Skeletal muscle satellite cell (primary cell): ENCODE data around the gene IQGAP2.

Source experiments
- H3K27me3 ChIP-seq: 2 replicates; pipeline ENCODE4 v1.7.0; 2013; ENCODE audit warnings: low read length; ENCODE audit not compliant: control insufficient read depth, insufficient read depth
- H3K36me3 ChIP-seq: 2 replicates; pipeline ENCODE4 v1.7.0; 2013; ENCODE audit warnings: mild to moderate bottlenecking, control low read depth, low read length; ENCODE audit not compliant: insufficient read depth
- H3K4me1 ChIP-seq: 2 replicates; pipeline ENCODE4 v1.7.0; 2013; ENCODE audit warnings: low read length; ENCODE audit not compliant: control insufficient read depth, insufficient read depth
- H3K4me2 ChIP-seq: 2 replicates; pipeline ENCODE4 v1.7.0; 2013; ENCODE audit warnings: mild to moderate bottlenecking, low read length
- H3K4me3 ChIP-seq: 2 replicates; pipeline ENCODE4 v1.7.0; 2013; ENCODE audit warnings: low read length
- H3K9ac ChIP-seq: 2 replicates; pipeline ENCODE4 v1.7.0; 2013; ENCODE audit warnings: mild to moderate bottlenecking, low read depth, low read length, moderate library complexity
- H3K9me3 ChIP-seq: replicated peaks from 2 replicates; pipeline ENCODE4 v1.7.0; 2013; ENCODE audit warnings: mild to moderate bottlenecking, control low read depth, low read length

The IQGAP2 gene

GRCh38 chr5:76473661-76474060, 70.6 kb downstream of the IQGAP2 start:
- no peak overlapping the region for H3K4me2 ChIP-seq
- H3K9ac ChIP-seq, result no peak overlapping the region
- H3K4me1 ChIP-seq, result no peaks in the 10 kb centered on the region
- no peaks in the 10 kb centered on the region for H3K9me3 ChIP-seq
- H3K27me3 ChIP-seq, result peaks cover 6% of the 10 kb centered on the region
- no peak overlapping the region for H3K4me3 ChIP-seq
- H3K36me3 ChIP-seq, result no peaks in the 10 kb centered on the region

DNA sequence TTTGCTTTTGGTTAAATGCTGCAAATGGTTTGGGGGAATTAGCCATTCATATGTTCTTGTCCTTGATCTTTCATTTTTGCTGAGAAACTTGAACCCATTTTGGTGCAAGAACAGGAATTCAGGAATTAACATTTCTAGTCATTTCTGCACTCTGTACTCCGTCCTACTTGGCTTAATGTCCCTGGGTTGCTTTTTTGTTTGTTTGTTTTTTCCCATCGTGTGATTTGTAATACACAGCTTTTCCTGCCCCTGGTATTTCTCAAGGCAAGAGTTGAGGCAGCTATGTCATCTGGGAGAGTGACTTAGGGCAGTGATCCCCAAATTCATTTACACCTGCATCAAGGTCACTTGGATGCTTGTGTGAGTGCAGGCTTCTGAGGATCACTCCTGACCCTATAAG, 71.3 kb downstream of the IQGAP2 start:
- Histone ChIP-seq H3K4me1 (no peaks in the 10 kb centered on the region), H3K27me3 (peaks cover 6% of the 10 kb centered on the region), H3K4me2 (no peak overlapping the region), H3K4me3 (no peak overlapping the region), H3K9ac (no peak overlapping the region), H3K9me3 (no peaks in the 10 kb centered on the region), H3K36me3 (no peaks in the 10 kb centered on the region)

DNA sequence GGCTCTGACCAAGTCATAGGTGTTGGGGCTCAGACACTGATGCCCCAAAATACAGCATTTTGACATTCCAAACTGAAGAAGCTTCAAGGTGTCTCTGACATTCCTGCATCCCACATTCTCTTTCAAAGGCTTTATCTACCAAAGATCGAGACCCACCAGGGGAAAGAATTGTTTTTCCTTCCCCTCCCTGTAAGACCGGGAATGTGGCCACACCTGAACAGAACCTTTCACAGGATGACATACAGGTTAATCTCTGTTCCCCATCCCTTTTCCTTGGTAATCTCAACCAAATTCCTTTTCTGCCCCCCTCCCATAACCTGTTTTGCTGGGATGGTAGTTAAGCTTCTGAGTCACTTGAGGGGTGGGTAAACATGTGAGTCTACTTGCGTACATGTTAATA, 72.3 kb downstream of the IQGAP2 start:
- no peak overlapping the region for H3K4me2 ChIP-seq
- H3K4me3 ChIP-seq, result no peak overlapping the region
- H3K9ac ChIP-seq, result no peak overlapping the region
- H3K36me3 ChIP-seq, result no peaks in the 10 kb centered on the region
- H3K27me3 ChIP-seq, result peaks cover 4% of the 10 kb centered on the region
- no peaks in the 10 kb centered on the region for H3K9me3 ChIP-seq
- no peaks in the 10 kb centered on the region for H3K4me1 ChIP-seq

DNA sequence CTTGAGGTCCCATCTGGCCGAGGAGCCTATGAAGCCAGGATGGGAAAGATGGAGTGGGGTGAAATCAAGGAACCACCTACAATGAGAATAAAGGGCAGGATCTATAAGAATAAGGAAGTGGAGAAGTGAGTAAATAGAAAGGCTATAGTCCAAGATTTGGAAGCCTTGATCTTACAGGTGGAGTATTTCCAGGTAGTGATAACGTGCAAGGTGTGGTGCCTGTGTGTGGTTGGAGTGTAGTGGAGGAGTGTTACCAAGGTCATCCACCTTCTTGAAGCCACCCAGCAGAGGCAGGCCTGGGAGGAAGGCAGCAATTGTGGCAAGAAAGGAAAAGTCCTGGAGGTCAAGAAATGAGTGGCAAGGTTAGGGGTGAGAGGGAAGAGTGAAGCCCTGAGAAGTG, 72.9 kb downstream of the IQGAP2 start:
- no peak overlapping the region for H3K4me3 ChIP-seq
- H3K9ac ChIP-seq, result no peak overlapping the region
- no peaks in the 10 kb centered on the region for H3K9me3 ChIP-seq
- H3K4me2 ChIP-seq, result no peak overlapping the region
- H3K36me3 ChIP-seq, result no peaks in the 10 kb centered on the region
- H3K27me3 ChIP-seq, result peaks cover 4% of the 10 kb centered on the region
- no peaks in the 10 kb centered on the region for H3K4me1 ChIP-seq

DNA sequence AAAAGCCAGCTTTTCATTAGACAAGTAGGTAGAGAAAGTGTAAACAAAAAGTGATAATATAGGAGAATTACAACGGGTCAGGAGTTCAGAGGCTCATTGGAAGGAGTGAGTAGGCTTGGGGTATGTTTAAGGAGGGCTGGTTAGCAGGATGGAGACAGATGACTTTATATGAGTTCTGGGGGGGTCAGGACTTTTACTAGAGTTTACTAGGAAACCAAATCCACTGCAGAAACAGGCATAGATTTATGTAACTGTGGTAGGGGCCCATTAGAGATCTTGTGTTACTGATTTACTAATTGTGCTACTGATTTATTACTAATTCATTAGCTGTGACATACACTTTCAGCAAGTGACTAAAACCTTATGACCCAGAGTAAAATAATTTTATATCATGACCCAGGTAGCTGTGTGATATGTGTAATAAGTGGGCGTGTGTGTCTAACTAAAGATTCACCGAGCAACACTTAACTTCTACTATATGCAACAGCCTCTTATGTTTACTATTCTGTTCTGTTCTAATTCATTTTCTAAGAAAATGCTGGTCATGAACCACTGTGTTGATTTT, 73.5 kb downstream of the IQGAP2 start:
- no peaks in the 10 kb centered on the region for H3K36me3 ChIP-seq
- H3K9me3 ChIP-seq, result no peaks in the 10 kb centered on the region
- no peak overlapping the region for H3K9ac ChIP-seq
- H3K27me3 ChIP-seq, result peaks cover 4% of the 10 kb centered on the region
- H3K4me1 ChIP-seq, result no peaks in the 10 kb centered on the region
- no peak overlapping the region for H3K4me3 ChIP-seq
- H3K4me2 ChIP-seq, result no peak overlapping the region

GRCh38 chr5:76477061-76477460, 74.0 kb downstream of the IQGAP2 start:
- H3K36me3 ChIP-seq, result no peaks in the 10 kb centered on the region
- no peaks in the 10 kb centered on the region for H3K9me3 ChIP-seq
- H3K4me1 ChIP-seq, result no peaks in the 10 kb centered on the region
- H3K4me2 ChIP-seq, result no peak overlapping the region
- H3K9ac ChIP-seq, result no peak overlapping the region
- peaks cover 1% of the 10 kb centered on the region for H3K27me3 ChIP-seq
- no peak overlapping the region for H3K4me3 ChIP-seq

GRCh38 chr5:76477571-76477970, 74.5 kb downstream of the IQGAP2 start:
- Histone ChIP-seq H3K9ac (no peak overlapping the region), H3K4me1 (no peaks in the 10 kb centered on the region), H3K36me3 (no peaks in the 10 kb centered on the region), H3K4me3 (no peak overlapping the region), H3K9me3 (no peaks in the 10 kb centered on the region), H3K4me2 (no peak overlapping the region), H3K27me3 (no peaks in the 10 kb centered on the region)

GRCh38 chr5:76479281-76479680, 76.2 kb downstream of the IQGAP2 start:
- no peaks in the 10 kb centered on the region for H3K27me3 ChIP-seq
- H3K4me3 ChIP-seq, result no peak overlapping the region
- no peaks in the 10 kb centered on the region for H3K36me3 ChIP-seq
- H3K9ac ChIP-seq, result no peak overlapping the region
- no peak overlapping the region for H3K4me2 ChIP-seq
- H3K4me1 ChIP-seq, result no peaks in the 10 kb centered on the region
- H3K9me3 ChIP-seq, result no peaks in the 10 kb centered on the region

DNA sequence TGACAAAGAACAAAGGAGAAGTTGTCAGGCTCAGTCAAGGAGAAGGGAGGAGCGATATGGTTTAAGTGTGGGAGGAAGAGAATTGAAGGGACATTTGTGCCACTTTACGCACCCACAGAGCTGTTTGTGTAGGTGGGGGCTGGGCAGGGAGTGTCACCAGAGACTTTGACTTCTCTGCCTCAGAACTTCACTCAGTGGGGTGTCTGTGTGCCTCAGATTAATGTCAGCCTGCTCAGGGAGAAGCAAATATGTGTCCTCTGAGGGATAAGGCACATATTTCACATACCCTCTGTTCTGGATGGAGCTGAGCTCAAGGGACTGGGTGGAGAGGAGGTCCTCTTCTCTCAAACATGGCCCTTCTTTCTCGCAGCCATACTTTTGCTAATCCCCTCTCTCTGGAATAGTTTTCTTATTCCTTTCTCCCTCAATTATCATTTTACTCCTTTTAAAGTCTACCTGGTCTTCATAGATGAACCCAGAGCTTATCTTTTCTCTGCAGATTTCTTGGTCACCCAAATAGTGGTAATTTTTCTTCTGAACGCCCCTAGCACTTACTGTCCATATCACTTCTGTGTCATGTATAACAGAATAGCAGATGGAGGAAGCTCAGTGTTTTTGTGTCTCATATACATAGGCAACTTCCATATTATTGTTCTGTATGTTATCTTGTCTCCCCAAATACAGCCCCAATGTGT, 77.0 kb downstream of the IQGAP2 start:
- no peaks in the 10 kb centered on the region for H3K4me1 ChIP-seq
- H3K27me3 ChIP-seq, result no peaks in the 10 kb centered on the region
- no peak overlapping the region for H3K4me2 ChIP-seq
- no peak overlapping the region for H3K4me3 ChIP-seq
- H3K36me3 ChIP-seq, result no peaks in the 10 kb centered on the region
- no peaks in the 10 kb centered on the region for H3K9me3 ChIP-seq
- H3K9ac ChIP-seq, result no peak overlapping the region

- no peaks in the 10 kb centered on the region for H3K4me1 ChIP-seq
Measured at GRCh38 chr5:76482984-76483383, 79.9 kb downstream of the IQGAP2 start.

DNA sequence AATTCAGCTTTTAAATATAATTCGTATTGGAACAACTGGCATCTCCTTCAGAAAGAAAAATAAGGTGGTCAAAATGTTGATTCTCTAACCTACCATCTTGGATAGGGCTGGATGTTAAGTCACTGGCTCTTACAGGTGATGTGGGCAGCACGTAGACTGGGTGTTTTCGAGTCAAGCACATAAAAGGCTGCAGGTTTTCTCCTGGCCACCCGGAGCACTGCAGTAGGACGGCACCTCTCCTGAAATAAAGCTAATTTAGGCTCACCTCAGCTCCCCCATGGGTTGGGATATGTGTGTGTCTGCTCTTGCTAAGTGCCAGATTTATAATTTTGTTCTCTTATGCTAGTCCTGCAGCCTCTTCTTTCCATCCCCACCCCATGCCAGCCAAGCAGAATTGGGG, 80.3 kb downstream of the IQGAP2 start:
- Histone ChIP-seq H3K36me3 (no peaks in the 10 kb centered on the region), H3K9me3 (no peaks in the 10 kb centered on the region), H3K4me3 (no peak overlapping the region), H3K27me3 (peaks cover 4% of the 10 kb centered on the region), H3K4me1 (no peaks in the 10 kb centered on the region), H3K9ac (no peak overlapping the region), H3K4me2 (no peak overlapping the region)

More at GRCh38 chr5:76482984-76483383, 79.9 kb downstream of the IQGAP2 start:
- Histone ChIP-seq H3K4me3 (no peak overlapping the region), H3K27me3 (peaks cover 3% of the 10 kb centered on the region), H3K9ac (no peak overlapping the region), H3K36me3 (no peaks in the 10 kb centered on the region), H3K9me3 (no peaks in the 10 kb centered on the region), H3K4me2 (no peak overlapping the region)

DNA sequence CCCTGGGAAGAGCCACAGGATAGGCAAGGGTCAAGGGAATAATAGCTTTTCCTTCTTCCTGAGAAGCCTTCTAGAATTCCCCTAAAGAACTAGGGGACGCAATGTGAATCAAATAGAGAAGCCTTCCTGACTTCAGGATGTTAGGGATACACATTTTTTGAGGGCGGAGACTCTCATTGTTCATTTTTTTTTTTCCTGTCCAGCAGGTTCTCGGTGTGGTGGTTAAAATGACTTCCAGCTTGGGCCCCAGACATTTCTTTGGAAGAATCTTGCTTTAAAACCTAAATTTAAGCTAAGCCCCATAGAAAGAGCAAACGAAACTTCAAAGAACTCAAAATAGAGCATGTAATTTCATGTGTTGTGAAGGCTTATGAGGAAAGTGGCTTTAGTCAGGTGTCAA, 80.8 kb downstream of the IQGAP2 start:
- Histone ChIP-seq H3K4me1 (no peaks in the 10 kb centered on the region), H3K4me3 (no peak overlapping the region), H3K36me3 (no peaks in the 10 kb centered on the region), H3K4me2 (no peak overlapping the region), H3K9me3 (no peaks in the 10 kb centered on the region), H3K9ac (no peak overlapping the region), H3K27me3 (peaks cover 4% of the 10 kb centered on the region)
